HepG2 (cell line): ENCODE measurements around the gene PLAAT1. TPM values are rescaled to one million over a fixed set of nuclear protein-coding genes. Genes with fewer than 3 reads are reported as not detected.

Experiments used
- ATAC-seq: fragments of 200-7000 bp; cut with Tn5 transposase; 3 replicates; pipeline ENCODE4 v1.9.1; 2020; ENCODE audit warnings: mild to moderate bottlenecking, moderate library complexity
- BruUV-seq: library from RNA; stranded (reverse); fragments of 400-500 nt; replicated peaks from 2 replicates; lab custom pipeline; 2021; lab: Mats Ljungman, UMichigan
- CTCF ChIA-PET: fragments of 300-600 bp; formaldehyde crosslinking; extraction: SDS; loops from one replicate; lab custom pipeline; 2021; ENCODE audit warnings: low total read pairs, inconsistent platforms, low intra/inter-chr PET ratio; lab: Yijun Ruan, JAX
- POLR2A ChIA-PET: fragments of 350-600 bp; sonication (Branson Sonifier 250); formaldehyde crosslinking; loops from one replicate; lab custom pipeline; 2020; ENCODE audit warnings: antibody characterized with exemption, inconsistent platforms; lab: Yijun Ruan, JAX
- DNase-seq: peaks from one replicate; pipeline ENCODE4 v3.0.0-alpha.2; 2015; ENCODE audit warnings: low spot score
- FAIRE-seq: peaks from 3 replicates; lab custom pipeline; 2011; peaks lifted over from hg19 to GRCh38; lab: Jason Lieb, UNC
- H2AFZ ChIP-seq: one replicate; pipeline ENCODE4 v1.6.1; 2011; ENCODE audit warnings: low read length, inconsistent platforms
- H3K27ac ChIP-seq: fragments of 300-600 bp; 3 replicates; pipeline ENCODE4 v1.8.0; 2011; ENCODE audit warnings: mixed run types, mild to moderate bottlenecking, mixed read lengths, low read length, inconsistent platforms; ENCODE audit not compliant: insufficient read depth; ENCODE audit errors: extremely low read length
- H3K27me3 ChIP-seq, 2 experiments: fragments of 200-600 bp in 1 of 2; 2 replicates in 1 of 2; 3 replicates in 1 of 2; pipeline versions ENCODE4 v1.6.0 to v1.8.0; 2011; ENCODE audit warnings: low read length in 2 of 2, mild to moderate bottlenecking in 2 of 2, moderate library complexity in 2 of 2, inconsistent platforms in 1 of 2; ENCODE audit not compliant: insufficient read depth in 2 of 2, control insufficient read depth in 1 of 2
- H3K36me3 ChIP-seq, 2 experiments: fragments of 200-600 bp in 1 of 2; replicated peaks in 1 of 2; 2 replicates in 1 of 2; 3 replicates in 1 of 2; pipeline versions ENCODE4 v1.5.1 to v1.8.0; 2011; ENCODE audit warnings: low read length in 2 of 2, inconsistent platforms in 1 of 2; ENCODE audit not compliant: insufficient read depth in 2 of 2, control insufficient read depth in 1 of 2
- H3K4me1 ChIP-seq: 2 replicates; pipeline ENCODE4 v1.5.1; 2012; ENCODE audit warnings: low read length, inconsistent platforms; ENCODE audit not compliant: insufficient read depth
- H3K4me2 ChIP-seq: 2 replicates; pipeline ENCODE4 v1.6.0; 2011; ENCODE audit warnings: low read depth, low read length, inconsistent platforms
- H3K4me3 ChIP-seq, 3 experiments: fragments of 200-600 bp in 1 of 3; sonication (generic), shearing (Covaris generic) in 1 of 3; replicated peaks in 1 of 3; 2 replicates each; pipeline ENCODE4 v1.5.1; 2011 to 2016; ENCODE audit warnings: low read length in 3 of 3, inconsistent platforms in 2 of 3, low read depth in 2 of 3, mild to moderate bottlenecking in 2 of 3, control low read depth in 1 of 3, mixed read lengths in 1 of 3; ENCODE audit not compliant: insufficient read depth in 1 of 3
- H3K79me2 ChIP-seq: one replicate; pipeline ENCODE4 v1.6.1; 2011; ENCODE audit warnings: low read length, inconsistent platforms; ENCODE audit not compliant: insufficient read depth
- H3K9ac ChIP-seq: 2 replicates; pipeline ENCODE4 v1.6.0; 2011; ENCODE audit warnings: mild to moderate bottlenecking, low read depth, low read length, inconsistent platforms; ENCODE audit not compliant: insufficient read depth
- H3K9me3 ChIP-seq: 2 replicates; pipeline ENCODE4 v1.5.1; 2012; ENCODE audit warnings: mild to moderate bottlenecking, low read length
- H4K20me1 ChIP-seq: 2 replicates; pipeline ENCODE4 v1.6.0; 2011; ENCODE audit warnings: inconsistent platforms, mild to moderate bottlenecking, low read length, moderate library complexity; ENCODE audit not compliant: insufficient read depth
- AKAP8 ChIP-seq: sonication (generic); formaldehyde crosslinking; IDR thresholded peaks from 2 replicates; pipeline ENCODE4 v1.5.1; 2020; ENCODE audit warnings: mild to moderate bottlenecking, missing genetic modification reagents
- MYC ChIP-seq: sonication (generic); formaldehyde crosslinking; IDR thresholded peaks from 2 replicates; pipeline ENCODE4 v1.9.0; 2021; ENCODE audit warnings: missing genetic modification reagents, borderline replicate concordance
- PAWR ChIP-seq: sonication (generic); formaldehyde crosslinking; IDR thresholded peaks from 2 replicates; pipeline ENCODE4 v1.4.0; 2020; ENCODE audit warnings: missing genetic modification reagents, mild to moderate bottlenecking, borderline replicate concordance
- TARDBP ChIP-seq: sonication (generic); formaldehyde crosslinking; IDR thresholded peaks from 2 replicates; pipeline ENCODE4 v1.8.0; 2022; ENCODE audit warnings: mild to moderate bottlenecking, missing genetic modification reagents
- ZBTB38 ChIP-seq: sonication (generic); formaldehyde crosslinking; IDR thresholded peaks from 2 replicates; pipeline ENCODE4 v1.5.1; 2020; ENCODE audit warnings: mild to moderate bottlenecking, missing genetic modification reagents
- ZNF891 ChIP-seq: sonication (generic); formaldehyde crosslinking; IDR thresholded peaks from 2 replicates; pipeline ENCODE4 v1.5.0; 2020; ENCODE audit warnings: mild to moderate bottlenecking, missing genetic modification reagents
- WGBS: methylation state at CpG from one replicate; pipeline ENCODE4 v1.1.6; 2017; ENCODE audit warnings: low lambda C conversion rate; 5-methylcytosine and 5-hydroxymethylcytosine counted together
- in situ Hi-C: cut with HindIII; loops from 2 replicates; pipeline ENCODE4 v1.10.0; 2017; ENCODE audit warnings: low pct_unique_long_range_greater_than_20kb; ENCODE audit not compliant: extremely low pct_ligation_motif_present
- intact Hi-C: fragments of 100-400 bp; cut with micrococcal nuclease; formaldehyde crosslinking; loops from one replicate; pipeline ENCODE4 v1.10.0; 2022; ENCODE audit not compliant: unreplicated experiment
- polyA plus RNA-seq, 8 experiments: library from polyadenylated mRNA; depleted of rRNA in 3 of 8; stranded (reverse) in 7 of 8; unstranded in 1 of 8; fragments of >200 nt; fragmentation: Illumina TruSeq in 4 of 8; extraction: Trizol in 4 of 8; gene quantifications; 2 replicates each; pipeline versions ENCODE4 v1.2.1 to v1.2.3, GENCODE V29; 2011 to 2016; ENCODE audit warnings: low read depth in 4 of 8, missing spikeins in 1 of 8, mixed read lengths in 1 of 8; ENCODE audit not compliant: insufficient read depth in 1 of 8
- total RNA-seq, 5 experiments: library from RNA; depleted of rRNA; stranded (reverse); fragments of >200 nt; fragmentation: Illumina TruSeq; extraction: Trizol; gene quantifications; 2 replicates each; pipeline ENCODE4 v1.2.3, GENCODE V29; 2016; ENCODE audit warnings: low read depth in 1 of 5
- TF ChIP-seq, protein P1 (sequence below): sonication (generic); formaldehyde crosslinking; IDR thresholded peaks from 2 replicates; pipeline ENCODE4 v1.4.0; 2020; ENCODE audit warnings: mild to moderate bottlenecking, missing genetic modification reagents
- TF ChIP-seq, protein P2 (sequence below): sonication (generic); formaldehyde crosslinking; IDR thresholded peaks from 2 replicates; pipeline ENCODE4 v1.9.0; 2021; ENCODE audit warnings: missing genetic modification reagents, mild to moderate bottlenecking, borderline replicate concordance
- TF ChIP-seq, protein P3 (sequence below): sonication (generic); formaldehyde crosslinking; IDR thresholded peaks from 2 replicates; pipeline ENCODE4 v1.4.0; 2020; ENCODE audit warnings: mild to moderate bottlenecking, missing genetic modification reagents
- TF ChIP-seq, protein P4 (sequence below): sonication (generic); formaldehyde crosslinking; IDR thresholded peaks from 2 replicates; pipeline ENCODE4 v1.5.0; 2020; ENCODE audit warnings: missing genetic modification reagents
- TF ChIP-seq, protein P5 (sequence below): fragments of 450-650 bp; IDR thresholded peaks from 2 replicates; pipeline ENCODE4 v1.6.1; 2016
- TF ChIP-seq, protein P6 (sequence below), 2 experiments: sonication (generic) in 1 of 2; formaldehyde crosslinking in 1 of 2; IDR thresholded peaks; 2 replicates each; pipeline versions ENCODE4 v1.5.1 to v1.6.1; 2011 to 2020; ENCODE audit warnings: borderline replicate concordance in 1 of 2, low read depth in 1 of 2, low read length in 1 of 2, mild to moderate bottlenecking in 1 of 2, missing genetic modification reagents in 1 of 2, moderate library complexity in 1 of 2

PLAAT1 gene
- total and polyA plus RNA-seq, 2 of the 13 experiments (the other 11 are each of a cell fraction or from before 2014, with no cell fraction given) = not detected

DNA sequence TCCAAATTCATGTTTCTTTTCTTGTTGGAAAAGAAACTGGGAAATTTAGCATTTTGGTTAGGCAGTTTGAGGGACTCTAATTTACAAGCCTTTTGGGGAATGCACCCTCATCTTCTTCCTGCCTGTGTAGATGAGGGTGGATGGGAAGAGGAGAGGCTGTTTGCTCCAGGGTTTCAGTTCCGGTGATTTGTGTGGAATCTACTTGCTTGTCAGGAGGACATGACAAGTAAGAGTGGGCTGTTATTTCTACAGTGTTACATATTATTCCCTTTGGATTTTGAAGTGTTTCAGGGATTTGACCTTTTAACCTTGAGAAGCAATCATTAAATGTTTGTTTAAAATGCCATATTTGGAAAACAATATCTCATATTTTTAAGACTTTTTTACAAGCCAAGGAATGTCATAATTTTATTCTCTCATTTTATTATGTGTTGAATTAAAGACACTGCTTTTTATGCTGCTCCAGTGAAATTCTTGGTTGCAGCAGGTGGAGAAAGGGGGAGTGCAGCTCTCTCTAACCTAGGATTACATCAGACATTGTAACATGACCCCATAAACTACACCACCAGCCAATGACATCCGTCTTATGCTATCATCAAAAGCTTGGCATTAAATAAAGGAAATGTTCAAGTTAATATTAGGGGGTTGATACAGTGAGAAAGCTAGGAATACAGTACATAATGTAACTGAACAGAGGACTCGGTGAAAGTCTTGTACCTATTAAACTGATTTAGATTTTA, 30.2 kb downstream of the PLAAT1 start:
- Histone ChIP-seq H2AFZ (no peak overlapping the region), H3K36me3 (no peaks in the 10 kb centered on the region), H3K4me1 (no peaks in the 10 kb centered on the region), H3K4me2 (no peak overlapping the region), H3K9ac (no peak overlapping the region), H3K4me3 (no peak overlapping the region), H3K27me3 (no peaks in the 10 kb centered on the region), H4K20me1 (no peaks in the 10 kb centered on the region), H3K9me3 (no peaks in the 10 kb centered on the region), H3K79me2 (no peaks in the 10 kb centered on the region), H3K27ac (no peak overlapping the region)
- POLR2A ChIA-PET = no interaction called here
- ATAC-seq (no peak), DNase-seq (no peak), FAIRE-seq (no peak)
- CTCF ChIA-PET = no interaction called here
- BruUV-seq = no TSS peak
- TF ChIP-seq MYC (CRISPR knock-in tag) (no peak), ZBTB38 (no peak), PAWR (CRISPR knock-in tag) (no peak), AKAP8 (no peak), TARDBP (no peak), ZNF891 (CRISPR knock-in tag) (no peak)
- TF ChIP-seq, protein P1, sequence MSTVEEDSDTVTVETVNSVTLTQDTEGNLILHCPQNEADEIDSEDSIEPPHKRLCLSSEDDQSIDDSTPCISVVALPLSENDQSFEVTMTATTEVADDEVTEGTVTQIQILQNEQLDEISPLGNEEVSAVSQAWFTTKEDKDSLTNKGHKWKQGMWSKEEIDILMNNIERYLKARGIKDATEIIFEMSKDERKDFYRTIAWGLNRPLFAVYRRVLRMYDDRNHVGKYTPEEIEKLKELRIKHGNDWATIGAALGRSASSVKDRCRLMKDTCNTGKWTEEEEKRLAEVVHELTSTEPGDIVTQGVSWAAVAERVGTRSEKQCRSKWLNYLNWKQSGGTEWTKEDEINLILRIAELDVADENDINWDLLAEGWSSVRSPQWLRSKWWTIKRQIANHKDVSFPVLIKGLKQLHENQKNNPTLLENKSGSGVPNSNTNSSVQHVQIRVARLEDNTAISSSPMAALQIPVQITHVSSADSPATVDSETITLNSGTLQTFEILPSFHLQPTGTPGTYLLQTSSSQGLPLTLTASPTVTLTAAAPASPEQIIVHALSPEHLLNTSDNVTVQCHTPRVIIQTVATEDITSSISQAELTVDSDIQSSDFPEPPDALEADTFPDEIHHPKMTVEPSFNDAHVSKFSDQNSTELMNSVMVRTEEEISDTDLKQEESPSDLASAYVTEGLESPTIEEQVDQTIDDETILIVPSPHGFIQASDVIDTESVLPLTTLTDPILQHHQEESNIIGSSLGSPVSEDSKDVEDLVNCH (CRISPR knock-in tag) = no peak
- TF ChIP-seq, protein P2, sequence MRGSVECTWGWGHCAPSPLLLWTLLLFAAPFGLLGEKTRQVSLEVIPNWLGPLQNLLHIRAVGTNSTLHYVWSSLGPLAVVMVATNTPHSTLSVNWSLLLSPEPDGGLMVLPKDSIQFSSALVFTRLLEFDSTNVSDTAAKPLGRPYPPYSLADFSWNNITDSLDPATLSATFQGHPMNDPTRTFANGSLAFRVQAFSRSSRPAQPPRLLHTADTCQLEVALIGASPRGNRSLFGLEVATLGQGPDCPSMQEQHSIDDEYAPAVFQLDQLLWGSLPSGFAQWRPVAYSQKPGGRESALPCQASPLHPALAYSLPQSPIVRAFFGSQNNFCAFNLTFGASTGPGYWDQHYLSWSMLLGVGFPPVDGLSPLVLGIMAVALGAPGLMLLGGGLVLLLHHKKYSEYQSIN = no peak
- TF ChIP-seq, protein P3, sequence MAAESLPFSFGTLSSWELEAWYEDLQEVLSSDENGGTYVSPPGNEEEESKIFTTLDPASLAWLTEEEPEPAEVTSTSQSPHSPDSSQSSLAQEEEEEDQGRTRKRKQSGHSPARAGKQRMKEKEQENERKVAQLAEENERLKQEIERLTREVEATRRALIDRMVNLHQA (CRISPR knock-in tag) = no peak
- TF ChIP-seq, protein P4, sequence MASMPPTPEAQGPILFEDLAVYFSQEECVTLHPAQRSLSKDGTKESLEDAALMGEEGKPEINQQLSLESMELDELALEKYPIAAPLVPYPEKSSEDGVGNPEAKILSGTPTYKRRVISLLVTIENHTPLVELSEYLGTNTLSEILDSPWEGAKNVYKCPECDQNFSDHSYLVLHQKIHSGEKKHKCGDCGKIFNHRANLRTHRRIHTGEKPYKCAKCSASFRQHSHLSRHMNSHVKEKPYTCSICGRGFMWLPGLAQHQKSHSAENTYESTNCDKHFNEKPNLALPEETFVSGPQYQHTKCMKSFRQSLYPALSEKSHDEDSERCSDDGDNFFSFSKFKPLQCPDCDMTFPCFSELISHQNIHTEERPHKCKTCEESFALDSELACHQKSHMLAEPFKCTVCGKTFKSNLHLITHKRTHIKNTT (CRISPR knock-in tag) = no peak
- TF ChIP-seq, protein P5, sequence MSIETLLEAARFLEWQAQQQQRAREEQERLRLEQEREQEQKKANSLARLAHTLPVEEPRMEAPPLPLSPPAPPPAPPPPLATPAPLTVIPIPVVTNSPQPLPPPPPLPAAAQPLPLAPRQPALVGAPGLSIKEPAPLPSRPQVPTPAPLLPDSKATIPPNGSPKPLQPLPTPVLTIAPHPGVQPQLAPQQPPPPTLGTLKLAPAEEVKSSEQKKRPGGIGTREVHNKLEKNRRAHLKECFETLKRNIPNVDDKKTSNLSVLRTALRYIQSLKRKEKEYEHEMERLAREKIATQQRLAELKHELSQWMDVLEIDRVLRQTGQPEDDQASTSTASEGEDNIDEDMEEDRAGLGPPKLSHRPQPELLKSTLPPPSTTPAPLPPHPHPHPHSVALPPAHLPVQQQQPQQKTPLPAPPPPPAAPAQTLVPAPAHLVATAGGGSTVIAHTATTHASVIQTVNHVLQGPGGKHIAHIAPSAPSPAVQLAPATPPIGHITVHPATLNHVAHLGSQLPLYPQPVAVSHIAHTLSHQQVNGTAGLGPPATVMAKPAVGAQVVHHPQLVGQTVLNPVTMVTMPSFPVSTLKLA = no peak
- TF ChIP-seq, protein P6, sequence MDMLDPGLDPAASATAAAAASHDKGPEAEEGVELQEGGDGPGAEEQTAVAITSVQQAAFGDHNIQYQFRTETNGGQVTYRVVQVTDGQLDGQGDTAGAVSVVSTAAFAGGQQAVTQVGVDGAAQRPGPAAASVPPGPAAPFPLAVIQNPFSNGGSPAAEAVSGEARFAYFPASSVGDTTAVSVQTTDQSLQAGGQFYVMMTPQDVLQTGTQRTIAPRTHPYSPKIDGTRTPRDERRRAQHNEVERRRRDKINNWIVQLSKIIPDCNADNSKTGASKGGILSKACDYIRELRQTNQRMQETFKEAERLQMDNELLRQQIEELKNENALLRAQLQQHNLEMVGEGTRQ (IDR thresholded peaks at IDR 0.05; ENCODE audit: low read depth, low read length) = no peak
- TF ChIP-seq, protein P6 (CRISPR knock-in tag; IDR thresholded peaks at IDR 0.05; ENCODE audit: borderline replicate concordance) = no peak
- intact Hi-C loops = no loop called here
- WGBS = 29% methylated on average over 3 of the region's 3 CpGs
- in situ Hi-C loops = no loop called here
